ENCODE measurements around the gene KAT8.

Gene KAT8

DNA sequence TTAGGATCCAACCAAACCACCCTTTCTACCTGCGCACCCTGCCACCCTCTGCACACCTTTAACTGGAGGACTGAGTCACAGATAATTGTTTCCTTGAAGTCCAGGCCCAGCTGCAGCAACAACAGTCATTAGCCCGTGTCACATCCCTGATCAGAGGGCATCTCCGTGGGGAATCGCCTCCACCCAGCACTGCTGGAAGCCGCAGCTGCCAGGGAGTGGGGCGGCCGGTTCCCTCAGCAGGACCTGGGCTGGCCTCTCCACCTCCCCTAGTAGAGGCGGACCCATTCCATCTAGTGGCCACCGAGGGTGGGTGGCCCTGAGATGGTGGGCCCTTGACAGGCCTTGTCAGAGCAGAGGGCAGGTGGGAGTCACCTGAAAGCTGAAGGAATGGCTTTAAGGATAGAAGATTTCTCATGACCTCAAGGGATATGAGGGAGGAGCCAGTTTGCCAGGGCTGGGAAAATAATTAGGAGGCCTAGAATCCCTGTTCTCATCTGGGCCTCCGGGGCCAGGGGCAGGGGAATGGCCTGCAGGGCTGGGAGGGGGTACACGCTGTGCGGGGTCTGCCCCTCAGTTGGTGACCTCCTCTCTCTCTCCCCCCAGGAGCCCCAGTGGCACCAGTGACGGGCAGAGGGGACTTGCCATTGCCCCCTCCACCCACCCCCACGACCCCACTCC lies 35.0 kb upstream of the KAT8 start:
- TF ChIP-seq SUZ12 (IDR thresholded peaks at IDR 0.05) (no peak), ARNT (IDR thresholded peaks at IDR 0.05) (no peak), HDGF (IDR thresholded peaks at IDR 0.05; ENCODE audit: borderline replicate concordance) (no peak), FOXM1 (IDR thresholded peaks at IDR 0.05; ENCODE audit: borderline replicate concordance) (no peak), SP1 (IDR thresholded peaks at IDR 0.05) (no peak), ZNF384 (IDR thresholded peaks at IDR 0.05) (no peak), FOXK2 (IDR thresholded peaks at IDR 0.05) (no peak), NFRKB (IDR thresholded peaks at IDR 0.05) (no peak), L3MBTL2 (conservative IDR thresholded peaks at IDR 0.05) (no peak), BHLHE40 (IDR thresholded peaks at IDR 0.05; ENCODE audit: borderline replicate concordance) (no peak), FOXA1 (IDR thresholded peaks at IDR 0.05) (no peak), TARDBP (IDR thresholded peaks at IDR 0.05) (no peak)
- CTCF ChIA-PET: no interaction called here

DNA sequence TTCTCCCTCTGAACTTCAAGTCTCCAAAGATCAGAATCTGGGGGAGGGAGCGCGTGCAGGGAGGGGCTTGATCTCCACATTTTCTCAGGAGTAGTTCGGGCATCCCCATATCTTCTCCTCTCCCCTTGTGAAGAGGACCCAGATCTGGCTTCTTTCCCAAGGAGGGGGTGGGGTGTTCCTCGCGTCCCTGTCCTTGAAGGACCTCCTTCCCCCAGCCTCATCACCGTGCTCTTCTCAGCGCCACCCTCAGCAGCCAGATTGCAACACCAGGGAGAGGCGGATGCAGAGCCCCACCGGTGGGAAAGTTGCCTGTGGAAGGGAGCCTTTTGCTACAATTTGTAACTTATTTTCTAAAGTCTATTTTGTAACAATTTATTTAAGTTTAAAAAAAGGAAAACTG lies 34.4 kb upstream of the KAT8 start:
- DNase-seq (ENCODE audit: extremely low spot score): no peak
- ChIA-PET POLR2A (interaction anchor here (1.2 kb wide), 1 partner anchor 11 kb away, joined by 4 read pairs; no protein-coding TSS in a partner anchor), CTCF (no interaction called here)
- TF ChIP-seq SUZ12 (IDR thresholded peaks at IDR 0.05) (no peak), L3MBTL2 (conservative IDR thresholded peaks at IDR 0.05) (no peak), ARNT (IDR thresholded peaks at IDR 0.05) (no peak), SP1 (IDR thresholded peaks at IDR 0.05) (no peak), LEF1 (IDR thresholded peaks at IDR 0.05; ENCODE audit: borderline replicate concordance) (no peak), ELF4 (IDR thresholded peaks at IDR 0.05) (no peak), FOXA1 (IDR thresholded peaks at IDR 0.05) (no peak), HDGF (IDR thresholded peaks at IDR 0.05; ENCODE audit: borderline replicate concordance) (no peak), FOXK2 (IDR thresholded peaks at IDR 0.05) (no peak), CTBP1 (IDR thresholded peaks at IDR 0.05; ENCODE audit: borderline replicate concordance) (no peak), NFRKB (IDR thresholded peaks at IDR 0.05) (no peak), FOXM1 (IDR thresholded peaks at IDR 0.05; ENCODE audit: borderline replicate concordance) (no peak)
- TF ChIP-seq, protein P1, sequence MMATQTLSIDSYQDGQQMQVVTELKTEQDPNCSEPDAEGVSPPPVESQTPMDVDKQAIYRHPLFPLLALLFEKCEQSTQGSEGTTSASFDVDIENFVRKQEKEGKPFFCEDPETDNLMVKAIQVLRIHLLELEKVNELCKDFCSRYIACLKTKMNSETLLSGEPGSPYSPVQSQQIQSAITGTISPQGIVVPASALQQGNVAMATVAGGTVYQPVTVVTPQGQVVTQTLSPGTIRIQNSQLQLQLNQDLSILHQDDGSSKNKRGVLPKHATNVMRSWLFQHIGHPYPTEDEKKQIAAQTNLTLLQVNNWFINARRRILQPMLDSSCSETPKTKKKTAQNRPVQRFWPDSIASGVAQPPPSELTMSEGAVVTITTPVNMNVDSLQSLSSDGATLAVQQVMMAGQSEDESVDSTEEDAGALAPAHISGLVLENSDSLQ (IDR thresholded peaks at IDR 0.05): no peak

More for the DNA sequence above, 35.0 kb upstream of the KAT8 start:
- POLR2A ChIA-PET: interaction anchor here (1.2 kb wide), 1 partner anchor 11 kb away, joined by 4 read pairs; no protein-coding TSS in a partner anchor
- DNase-seq (ENCODE audit: extremely low spot score): no peak

DNA sequence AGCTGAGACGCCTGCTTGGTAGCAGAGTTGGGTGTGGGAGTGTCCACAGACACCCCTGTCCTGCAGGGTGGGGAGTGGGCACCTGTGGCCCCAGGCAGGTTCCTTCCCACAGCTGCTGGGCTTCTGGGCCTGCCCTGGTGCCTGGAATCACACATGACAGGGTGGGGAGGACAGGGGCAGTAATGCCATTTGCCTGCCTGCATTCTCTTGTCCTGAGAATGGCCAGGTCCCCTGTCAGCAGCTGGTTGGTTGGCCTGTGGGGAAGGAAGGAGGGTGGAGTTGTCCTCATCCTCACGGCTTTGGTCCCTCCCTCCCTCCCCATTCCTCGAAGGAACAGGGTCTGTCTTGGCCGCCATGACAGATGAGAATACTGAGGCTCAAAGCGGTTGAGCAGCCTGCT lies 33.9 kb upstream of the KAT8 start:
- no peak for DNase-seq (ENCODE audit: extremely low spot score)
- ChIA-PET POLR2A (interaction anchor here (1.2 to 3.2 kb wide), 2 partner anchors 9 to 10 kb away, joined by 4 to 23 read pairs; partner anchors contain the start of genes ZNF646 and ZNF668), CTCF (no interaction called here)
- TF ChIP-seq FOXK2 (IDR thresholded peaks at IDR 0.05): no peak
- no peak for TF ChIP-seq SUZ12 (IDR thresholded peaks at IDR 0.05)
- no peak for TF ChIP-seq BHLHE40 (IDR thresholded peaks at IDR 0.05; ENCODE audit: borderline replicate concordance)
- no peak for TF ChIP-seq NFRKB (IDR thresholded peaks at IDR 0.05)
- no peak for TF ChIP-seq ELF4 (IDR thresholded peaks at IDR 0.05)
- TF ChIP-seq ZNF384 (IDR thresholded peaks at IDR 0.05): no peak
- no peak for TF ChIP-seq CTBP1 (IDR thresholded peaks at IDR 0.05; ENCODE audit: borderline replicate concordance)
- TF ChIP-seq, protein P1 (IDR thresholded peaks at IDR 0.05): no peak
- no peak for TF ChIP-seq ARNT (IDR thresholded peaks at IDR 0.05)
- no peak for TF ChIP-seq TARDBP (IDR thresholded peaks at IDR 0.05)
- no peak for TF ChIP-seq FOXM1 (IDR thresholded peaks at IDR 0.05; ENCODE audit: borderline replicate concordance)
- no peak for TF ChIP-seq FOXA1 (IDR thresholded peaks at IDR 0.05)

DNA sequence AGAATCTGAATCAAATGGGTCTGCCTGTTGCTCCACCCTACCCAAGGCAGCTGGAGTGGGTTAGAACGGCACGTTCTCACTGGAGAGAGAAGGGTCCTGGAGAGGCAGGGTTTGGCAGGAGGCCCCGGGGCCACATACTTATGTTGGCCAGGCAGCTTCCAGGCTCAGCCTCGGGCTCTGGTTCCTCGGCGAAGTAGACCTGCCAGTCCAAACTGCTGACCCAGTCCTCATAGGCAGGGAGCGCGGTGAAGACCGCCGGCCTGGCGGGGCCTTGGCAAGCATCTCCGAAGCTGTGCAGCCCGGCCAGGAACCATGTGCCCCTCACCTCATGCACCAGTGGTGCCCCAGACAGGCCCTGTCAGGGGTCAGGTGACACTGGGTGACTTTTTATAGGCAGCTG lies 33.5 kb upstream of the KAT8 start:
- DNase-seq (ENCODE audit: extremely low spot score): no peak
- TF ChIP-seq CTBP1 (IDR thresholded peaks at IDR 0.05; ENCODE audit: borderline replicate concordance) (no peak), BHLHE40 (IDR thresholded peaks at IDR 0.05; ENCODE audit: borderline replicate concordance) (no peak), TARDBP (IDR thresholded peaks at IDR 0.05) (no peak), SUZ12 (IDR thresholded peaks at IDR 0.05) (no peak), SP1 (IDR thresholded peaks at IDR 0.05) (no peak), NFRKB (IDR thresholded peaks at IDR 0.05) (no peak), FOXA1 (IDR thresholded peaks at IDR 0.05) (no peak), ELF4 (IDR thresholded peaks at IDR 0.05) (no peak)
- ChIA-PET CTCF (no interaction called here), POLR2A (interaction anchor here (3.2 kb wide), 1 partner anchor 9 kb away, joined by 23 read pairs; the partner anchor contains the start of genes ZNF646 and ZNF668)

DNA sequence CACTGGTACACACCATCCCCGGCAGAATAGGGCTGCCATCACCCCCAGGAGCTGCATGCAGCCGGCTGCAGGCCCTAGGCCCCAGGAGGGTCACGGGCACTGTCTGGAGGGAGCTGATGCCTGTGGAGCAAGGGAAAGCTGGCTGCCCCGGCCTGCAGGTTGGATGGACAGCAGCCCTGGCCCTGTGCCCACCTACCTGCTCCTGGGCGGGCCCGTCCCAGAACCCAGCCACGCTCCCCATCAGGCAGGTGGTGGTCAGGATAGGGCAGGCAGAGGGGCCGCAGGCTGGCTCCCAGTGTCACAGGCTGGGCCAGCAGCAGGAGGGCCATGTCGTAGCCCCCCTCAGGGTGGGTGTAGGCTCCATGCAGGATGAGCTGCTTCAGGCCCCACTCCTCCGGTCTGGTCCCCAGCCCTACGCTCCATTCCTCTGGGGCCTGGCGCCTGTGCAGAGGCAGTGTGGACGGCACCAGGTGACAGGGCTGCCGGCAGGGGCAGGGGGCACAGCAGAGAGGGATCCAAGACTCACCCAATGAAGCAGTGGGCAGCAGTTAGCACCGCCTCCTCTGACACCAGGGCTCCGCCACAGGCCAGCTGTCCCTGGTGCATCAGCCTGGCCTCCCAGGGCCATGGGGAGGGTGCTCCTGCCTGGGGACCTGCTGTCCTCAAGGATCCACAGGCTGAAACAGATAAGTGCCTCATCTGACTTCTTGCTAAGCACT lies 32.7 kb upstream of the KAT8 start:
- ChIA-PET POLR2A (interaction anchor here (0.8 to 3.2 kb wide), 2 partner anchors 9 to 10 kb away, joined by 3 to 23 read pairs; partner anchors contain the start of genes ZNF646 and ZNF668), CTCF (no interaction called here)
- no peak for TF ChIP-seq ARNT (IDR thresholded peaks at IDR 0.05)
- no peak for TF ChIP-seq ELF4 (IDR thresholded peaks at IDR 0.05)
- DNase-seq (ENCODE audit: extremely low spot score): no peak

DNA sequence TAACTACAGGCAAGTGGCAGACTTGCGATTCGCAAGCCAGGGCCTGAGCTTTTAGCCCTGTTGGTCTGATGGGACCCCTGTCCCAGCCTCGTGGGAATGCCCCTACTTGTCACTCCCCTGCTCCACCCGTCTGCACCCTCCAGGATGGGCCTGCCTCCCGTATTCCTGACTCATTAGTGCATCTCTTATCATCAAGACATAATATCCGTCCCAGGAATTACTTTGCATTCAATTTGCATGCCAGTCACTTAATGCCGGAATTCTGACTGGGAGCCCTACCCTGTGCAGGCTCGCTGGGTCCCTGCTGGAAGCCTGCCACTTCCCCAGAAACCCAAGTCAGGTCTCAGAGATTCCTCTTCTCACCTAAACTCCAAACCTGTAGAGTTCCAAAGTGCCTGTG lies 32.1 kb upstream of the KAT8 start:
- TF ChIP-seq LEF1 (IDR thresholded peaks at IDR 0.05; ENCODE audit: borderline replicate concordance) (no peak), FOXA1 (IDR thresholded peaks at IDR 0.05) (no peak), HDGF (IDR thresholded peaks at IDR 0.05; ENCODE audit: borderline replicate concordance) (no peak), SP1 (IDR thresholded peaks at IDR 0.05) (no peak), CTBP1 (IDR thresholded peaks at IDR 0.05; ENCODE audit: borderline replicate concordance) (no peak), ZNF384 (IDR thresholded peaks at IDR 0.05) (no peak), ARNT (IDR thresholded peaks at IDR 0.05) (no peak), FOXM1 (IDR thresholded peaks at IDR 0.05; ENCODE audit: borderline replicate concordance) (no peak), L3MBTL2 (conservative IDR thresholded peaks at IDR 0.05) (no peak), BHLHE40 (IDR thresholded peaks at IDR 0.05; ENCODE audit: borderline replicate concordance) (no peak), ELF4 (IDR thresholded peaks at IDR 0.05) (no peak), NFRKB (IDR thresholded peaks at IDR 0.05) (no peak)
- TF ChIP-seq, protein P1 (IDR thresholded peaks at IDR 0.05): no peak
- CTCF ChIA-PET: no interaction called here
- no peak for DNase-seq (ENCODE audit: extremely low spot score)
- POLR2A ChIA-PET: interaction anchor here (0.7 to 3.2 kb wide), 4 partner anchors 8 to 423 kb away, joined by 3 to 23 read pairs (median 3); partner anchors contain the start of genes KAT8, RUSF1, ZNF646 and ZNF668

Measured in HEK293T (cell line).